Measurements from ENCODE around the gene WDFY2. TPM values are rescaled to one million over a fixed set of nuclear protein-coding genes. Genes with fewer than 3 reads are reported as not detected.

The WDFY2 gene
- total and polyA plus RNA-seq, 2 of the 8 experiments (the other 6 are each of a cell fraction or from before 2014, with no cell fraction given): 13.9 to 29.0 TPM

DNA sequence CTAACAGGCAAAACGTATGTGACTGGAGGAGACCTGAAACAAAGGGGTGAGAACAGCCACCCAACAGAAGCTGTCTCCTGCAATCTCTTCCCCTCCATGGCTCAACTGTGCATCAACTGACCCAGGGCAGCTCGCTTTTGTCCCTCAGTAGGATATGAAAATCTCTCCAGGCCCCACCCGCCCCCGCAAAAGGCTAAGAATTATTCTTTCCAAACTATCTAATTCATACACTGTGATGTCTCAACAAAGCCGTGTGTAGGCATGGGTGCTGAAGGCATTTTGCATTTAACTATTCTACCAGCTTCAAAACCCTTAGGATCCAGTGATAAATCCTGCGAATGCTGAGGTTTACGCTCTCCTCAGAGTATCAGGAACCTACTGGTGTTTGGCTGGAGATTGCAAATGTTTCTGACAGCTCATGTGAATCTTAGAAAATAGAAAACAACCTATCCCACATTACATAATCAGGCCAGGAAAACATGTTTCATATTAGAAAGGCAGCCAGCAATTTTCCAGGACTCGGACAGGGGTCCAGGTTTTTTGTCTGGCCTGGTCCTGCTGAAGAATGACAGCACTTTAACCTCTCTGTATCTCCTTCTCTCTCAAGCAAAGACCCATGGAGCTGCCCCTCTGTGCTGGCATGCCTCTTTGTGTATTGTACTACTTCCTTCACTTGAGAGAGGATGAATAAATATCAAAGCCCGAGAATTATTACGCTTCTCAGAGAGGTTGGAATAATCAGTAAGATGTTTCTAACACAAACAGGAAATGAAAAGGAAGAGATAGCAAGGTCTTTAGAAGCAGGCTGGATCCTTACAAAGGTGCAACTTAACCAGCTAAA, 202.4 kb downstream of the WDFY2 start:
- no peak overlapping the region for H4K5ac ChIP-seq (ENCODE audit: insufficient read length, low read depth, low read length)
- H2BK5ac ChIP-seq (ENCODE audit: low read depth, low read length): no peak overlapping the region
- no peak overlapping the region for H2BK20ac ChIP-seq (ENCODE audit: low read length)
- H3K56ac ChIP-seq (replicated peaks; ENCODE audit: insufficient read length, low read depth, low read length): no peak overlapping the region
- POLR2A ChIA-PET (ENCODE audit: partially characterized antibody): interaction anchor here (0.7 to 1.9 kb wide), 7 partner anchors 9 to 334 kb away, joined by 3 to 6 read pairs (median 3); partner anchors contain the start of genes ATP7B and INTS6
- H3K36me3 ChIP-seq (ENCODE audit: control insufficient read depth in 2 of 4, insufficient read depth in 4 of 4, low read length in 3 of 4): no peaks in the 10 kb centered on the region
- H3K4me2 ChIP-seq (ENCODE audit: insufficient read depth in 1 of 2, low read depth in 2 of 2, low read length in 2 of 2): no peak overlapping the region
- TF ChIP-seq JUND (IDR thresholded peaks at IDR 0.05; ENCODE audit: low read length): no peak
- H3K18ac ChIP-seq (ENCODE audit: extremely low read depth, low read length): no peak overlapping the region
- no peak for DNase-seq (ENCODE audit: low read depth in 1 of 2, low spot score in 2 of 2)
- H3K23me2 ChIP-seq (ENCODE audit: low read depth, low read length): no peaks in the 10 kb centered on the region
- H3K23ac ChIP-seq (ENCODE audit: insufficient read length): no peak overlapping the region
- H2BK15ac ChIP-seq (ENCODE audit: low read length): no peak overlapping the region
- H4K8ac ChIP-seq (ENCODE audit: extremely low read depth, insufficient read depth, low read length): no peak overlapping the region
- H3K4ac ChIP-seq (replicated peaks; ENCODE audit: insufficient read length, low read depth, low read length): no peak overlapping the region
- CTCF ChIA-PET (ENCODE audit: partially characterized antibody): interaction anchor here (1.0 to 11.3 kb wide), 4 partner anchors 11 to 28 kb away, joined by 3 to 123 read pairs (median 6); no protein-coding TSS in a partner anchor
- H2BK120ac ChIP-seq (replicated peaks; ENCODE audit: low read depth, low read length): no peak overlapping the region
- no peak overlapping the region for H2BK12ac ChIP-seq (ENCODE audit: low read depth, low read length)
- FAIRE-seq: no peak
- no peaks in the 10 kb centered on the region; a peak in 1 of 7 replicates for H3K27me3 ChIP-seq (replicated peaks in 1 of 4; ENCODE audit: control insufficient read depth in 3 of 4, extremely low read depth in 1 of 4, insufficient read depth in 3 of 4, low read length in 3 of 4)
- no peak overlapping the region for H3K9ac ChIP-seq (replicated peaks in 1 of 4; ENCODE audit: extremely low read depth in 1 of 4, low read depth in 3 of 4, low read length in 3 of 4)
- H3K9me3 ChIP-seq (ENCODE audit: insufficient read depth in 2 of 2, low read depth in 1 of 2, low read length in 1 of 2): no peaks in the 10 kb centered on the region
- H3K27ac ChIP-seq (ENCODE audit: low read depth, low read length): no peak overlapping the region
- no peaks in the 10 kb centered on the region for H4K20me1 ChIP-seq (replicated peaks in 1 of 2; ENCODE audit: control insufficient read depth in 1 of 2, insufficient read depth in 2 of 2, low read length in 2 of 2)
- H2AFZ ChIP-seq (ENCODE audit: low read length): no peak overlapping the region
- no peak overlapping the region for H4K91ac ChIP-seq (replicated peaks; ENCODE audit: insufficient read length, low read length)
- WGBS, 2 experiments (ENCODE audit: extremely low coverage in 1 of 2, insufficient coverage in 1 of 2, insufficient read length in 1 of 2, insufficient replicate concordance in 2 of 2, low coverage in 1 of 2, low lambda C conversion rate in 2 of 2, missing lambda C conversion rate in 1 of 2): 87% methylated on average over 9 of the region's 10 CpGs; no CpG with 5 or more reads in 1 of the 2 experiments
- peaks cover 0 to 4% (median 0%) of the 10 kb centered on the region in 4 experiments; a peak in 1 of 7 replicates for H3K4me1 ChIP-seq (replicated peaks in 1 of 4; ENCODE audit: control insufficient read depth in 3 of 4, insufficient read depth in 4 of 4, low read length in 3 of 4)
- no peak overlapping the region for H3K4me3 ChIP-seq (ENCODE audit: extremely low read depth in 1 of 4, insufficient read depth in 2 of 4, low read depth in 3 of 4, low read length in 4 of 4)
- no peak overlapping the region for H2AK5ac ChIP-seq (ENCODE audit: low read depth, low read length)
- H3K79me2 ChIP-seq (ENCODE audit: control insufficient read depth in 1 of 2, insufficient read depth in 2 of 2, low read length in 2 of 2): no peaks in the 10 kb centered on the region
- H3K79me1 ChIP-seq (ENCODE audit: low read depth, low read length): no peaks in the 10 kb centered on the region
- H3K14ac ChIP-seq (ENCODE audit: insufficient read length): no peak overlapping the region

Data from H1 (cell line).